HT-29 (cell line): ENCODE data around the gene ENO3. TPM values are rescaled to one million over a fixed set of nuclear protein-coding genes. Genes with fewer than 3 reads are reported as not detected.
"Not testable (repeated sequence)": the region's sequence is repeated elsewhere in the genome, so short reads cannot be mapped to it uniquely, and the experiment has no call there.

Source experiments
- DNase-seq: peaks from one replicate; pipeline ENCODE4 v3.0.0-alpha.2; 2015; ENCODE audit warnings: low spot score
- total RNA-seq: library from RNA; depleted of rRNA; stranded (reverse); fragments of >200 nt; shearing (Covaris generic); gene quantifications from 2 replicates; pipeline ENCODE4 v1.2.3, GENCODE V29; 2014; rRNA removed

The ENO3 gene
- 2.8 and 4.7 TPM in 2 replicates for total RNA-seq

- no peak for DNase-seq
Measured at GRCh38 chr17:4950746-4951204, at the start of gene ENO3. Gene ENO3, plus strand, starts transcription at chr17:4951119. Its CDS starts 711 bp downstream, at chr17:4951830.

- DNase-seq = no peak
Measured at GRCh38 chr17:4901648-4902344, 49.1 kb upstream of the ENO3 start.

GRCh38 chr17:4902540-4902939, 48.4 kb upstream of the ENO3 start:
- no peak for DNase-seq

GRCh38 chr17:4903051-4903818, 47.7 kb upstream of the ENO3 start, which contains the start of gene CHRNE:
Gene CHRNE, minus strand, starts transcription at chr17:4903098. Its CDS starts 35 bp downstream, at chr17:4903063.
- peak; percentile 82 for DNase-seq

GRCh38 chr17:4906642-4907041, 44.3 kb upstream of the ENO3 start:
- not testable (repeated sequence) for DNase-seq

GRCh38 chr17:4908301-4908700, 42.6 kb upstream of the ENO3 start:
- DNase-seq = no peak

- DNase-seq = peak; percentile 82
Measured at GRCh38 chr17:4908711-4909496, 42.0 kb upstream of the ENO3 start.

- DNase-seq = peak; percentile 35
Measured at GRCh38 chr17:4913994-4914393, 36.9 kb upstream of the ENO3 start.

GRCh38 chr17:4914551-4914950, 36.4 kb upstream of the ENO3 start:
- not testable (repeated sequence) for DNase-seq

GRCh38 chr17:4919511-4920047, 31.3 kb upstream of the ENO3 start:
- no peak for DNase-seq

GRCh38 chr17:4920351-4921048, 30.4 kb upstream of the ENO3 start:
- no peak for DNase-seq

- DNase-seq = no peak
Measured at GRCh38 chr17:4921320-4921719, 29.6 kb upstream of the ENO3 start.

- DNase-seq = not testable (repeated sequence)
Measured at GRCh38 chr17:4926577-4927335, 24.2 kb upstream of the ENO3 start.

- DNase-seq = no peak
Measured at GRCh38 chr17:4928881-4929280, 22.0 kb upstream of the ENO3 start.

GRCh38 chr17:4931963-4932362, 19.0 kb upstream of the ENO3 start, which contains the start of gene GP1BA:
Gene GP1BA, plus strand, starts transcription at chr17:4932277. Its CDS starts 328 bp downstream, at chr17:4932605.
- no peak for DNase-seq

GRCh38 chr17:4932756-4933155, 18.2 kb upstream of the ENO3 start:
- no peak for DNase-seq

- DNase-seq = no peak
Measured at GRCh38 chr17:4933646-4934045, 17.3 kb upstream of the ENO3 start.

GRCh38 chr17:4934173-4934979, 16.5 kb upstream of the ENO3 start:
- peak; percentile 49 for DNase-seq

GRCh38 chr17:4935650-4936049, 15.3 kb upstream of the ENO3 start:
- DNase-seq = no peak
